ENCODE results near the gene CFAP61. TPM values are rescaled to one million over a fixed set of nuclear protein-coding genes. Genes with fewer than 3 reads are reported as not detected.
"Not testable (repeated sequence)": the region's sequence is repeated elsewhere in the genome, so short reads cannot be mapped to it uniquely, and the experiment has no call there.

CFAP61 gene
- total and polyA plus RNA-seq, 2 experiments from 2014 or later: 0.21 TPM; not detected in 1

GRCh38 chr20:20217621-20218020 lies 165.3 kb downstream of the CFAP61 start:
- no peak overlapping the region for H2AFZ ChIP-seq
- no peaks in the 10 kb centered on the region for H3K27me3 ChIP-seq (ENCODE audit: insufficient read depth)
- Mint-ChIP-seq H3K36me3 (ENCODE audit: low read depth) (peaks cover 5% of the 10 kb centered on the region; the same call in 1 of the 3 replicates), H3K4me1 (peaks cover 27% of the 10 kb centered on the region), H3K27ac (no peak overlapping the region), H3K27me3 (ENCODE audit: insufficient read depth, low read depth, poor library complexity) (peaks cover 2% of the 10 kb centered on the region), H3K9me3 (peaks cover 12% of the 10 kb centered on the region), H3K4me3 (no peak overlapping the region)
- no peaks in the 10 kb centered on the region for H3K9me2 ChIP-seq (ENCODE audit: insufficient read depth)
- H3K27ac ChIP-seq (ENCODE audit: low read depth): no peak overlapping the region
- H4K20me1 ChIP-seq (replicated peaks; ENCODE audit: insufficient read depth): no peaks in the 10 kb centered on the region
- DNase-seq (ENCODE audit: low spot score) (no peak), ATAC-seq (peak; percentile 35; the same call in 2 of the 3 replicates)
- no peak overlapping the region for H3K4me2 ChIP-seq
- no peaks in the 10 kb centered on the region for H3K79me2 ChIP-seq (replicated peaks; ENCODE audit: insufficient read depth)
- no peak for TF ChIP-seq JUNB (IDR thresholded peaks at IDR 0.05; ENCODE audit: unreplicated experiment)
- no peak for TF ChIP-seq ZNF331 (CRISPR knock-in tag; IDR thresholded peaks at IDR 0.05; ENCODE audit: low read depth)
- no peak for TF ChIP-seq EZH2phosphoT487 (IDR thresholded peaks at IDR 0.05; ENCODE audit: unreplicated experiment)
- no peak for TF ChIP-seq CTCF (conservative IDR thresholded peaks at IDR 0.05; ENCODE audit: low read depth in 2 of 2)
- no peak for TF ChIP-seq EZH2 (IDR thresholded peaks at IDR 0.05; ENCODE audit: low read depth, unreplicated experiment)
- no peak for TF ChIP-seq REST (IDR thresholded peaks at IDR 0.05; ENCODE audit: unreplicated experiment)
- TF ChIP-seq CREB1 (CRISPR knock-in tag; IDR thresholded peaks at IDR 0.05; ENCODE audit: low read depth): no peak
- TF ChIP-seq ZNF114 (CRISPR knock-in tag; IDR thresholded peaks at IDR 0.05): no peak
- H3K36me3 ChIP-seq (ENCODE audit: insufficient read depth): no peaks in the 10 kb centered on the region
- no peak overlapping the region for H3K4me3 ChIP-seq
- no peaks in the 10 kb centered on the region for H3F3A ChIP-seq (replicated peaks; ENCODE audit: low read depth)
- H3K4me1 ChIP-seq (ENCODE audit: insufficient read depth): peaks cover 8% of the 10 kb centered on the region; the same call in 1 of the 2 replicates

- not testable (repeated sequence) for H3K27me3 ChIP-seq (ENCODE audit: insufficient read depth); H3K27ac ChIP-seq (ENCODE audit: low read depth); H3F3A ChIP-seq (replicated peaks; ENCODE audit: low read depth); H3K27ac Mint-ChIP-seq; H3K4me2 ChIP-seq; H3K27me3 Mint-ChIP-seq (ENCODE audit: insufficient read depth, low read depth, poor library complexity); DNase-seq (ENCODE audit: low spot score); H3K4me3 Mint-ChIP-seq; H3K36me3 ChIP-seq (ENCODE audit: insufficient read depth); H4K20me1 ChIP-seq (replicated peaks; ENCODE audit: insufficient read depth); H2AFZ ChIP-seq; H3K9me2 ChIP-seq (ENCODE audit: insufficient read depth); H3K36me3 Mint-ChIP-seq (ENCODE audit: low read depth); ATAC-seq; H3K79me2 ChIP-seq (replicated peaks; ENCODE audit: insufficient read depth); H3K4me3 ChIP-seq; H3K4me1 ChIP-seq (ENCODE audit: insufficient read depth)
- Mint-ChIP-seq H3K4me1 (peaks cover 27% of the 10 kb centered on the region), H3K9me3 (peaks cover 12% of the 10 kb centered on the region)
These were observed 165.8 kb downstream of the CFAP61 start for GRCh38 chr20:20218106-20218505.

Measured in GM23338 (cell line).